ENCODE data around the gene SLC9A9. TPM values are rescaled to one million over a fixed set of nuclear protein-coding genes. Genes with fewer than 3 reads are reported as not detected.

SLC9A9 gene
- total RNA-seq, 2 donors from 2014 or later, result 29.6 to 60.1 TPM

GRCh38 chr3:143249014-143249413 lies 599.3 kb downstream of the SLC9A9 start:
- H3K36me3 ChIP-seq, result no peaks in the 10 kb centered on the region
- ATAC-seq (ENCODE audit: insufficient number of reproducible peaks, low FRiP score, low read depth), result no peak
- no peaks in the 10 kb centered on the region for H3K9me3 ChIP-seq
- no peaks in the 10 kb centered on the region for H3K4me1 ChIP-seq (ENCODE audit: control insufficient read depth in 1 of 2, low read depth in 2 of 2)
- no peak for TF ChIP-seq CTCF (IDR thresholded peaks at IDR 0.05)
- H3K4me3 ChIP-seq, result no peak overlapping the region
- DNase-seq (ENCODE audit: low spot score), result no peak
- H3K27me3 ChIP-seq (replicated peaks; ENCODE audit: insufficient read depth), result no peaks in the 10 kb centered on the region
- no peak overlapping the region for H3K27ac ChIP-seq

GRCh38 chr3:143247073-143247472 lies 601.2 kb downstream of the SLC9A9 start:
- H3K27ac ChIP-seq, result no peak overlapping the region
- no peak overlapping the region for H3K4me3 ChIP-seq
- H3K36me3 ChIP-seq, result no peaks in the 10 kb centered on the region
- DNase-seq (ENCODE audit: low spot score) (no peak), ATAC-seq (ENCODE audit: insufficient number of reproducible peaks, low FRiP score, low read depth) (no peak)
- no peaks in the 10 kb centered on the region for H3K27me3 ChIP-seq (replicated peaks; ENCODE audit: insufficient read depth)
- H3K9me3 ChIP-seq, result no peaks in the 10 kb centered on the region
- H3K4me1 ChIP-seq (ENCODE audit: control insufficient read depth in 1 of 2, low read depth in 2 of 2), result peaks cover 0 to 2% of the 10 kb centered on the region in 2 donors
- no peak for TF ChIP-seq CTCF (IDR thresholded peaks at IDR 0.05)

DNA sequence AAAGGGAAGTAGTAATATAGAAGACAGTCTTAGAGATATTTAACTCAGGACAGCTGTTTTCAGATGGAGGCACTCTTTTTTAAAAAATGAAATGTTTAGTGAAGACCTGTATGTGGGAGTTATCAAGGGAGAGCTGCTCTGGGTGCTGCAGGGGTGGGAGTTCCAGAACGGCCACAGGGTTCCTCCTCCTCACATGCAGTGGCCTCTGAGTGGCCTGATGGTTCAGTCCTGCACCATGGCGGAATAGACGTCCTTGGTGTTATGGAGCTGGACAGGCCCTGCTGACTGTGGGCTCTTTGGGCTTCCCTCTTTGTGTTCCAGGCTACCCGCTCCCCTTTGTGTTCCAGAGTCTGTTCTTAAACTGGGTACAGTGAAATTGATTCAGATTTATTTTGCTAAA lies 602.6 kb downstream of the SLC9A9 start:
- H3K9me3 ChIP-seq, result no peaks in the 10 kb centered on the region
- peaks cover 7 to 15% of the 10 kb centered on the region in 2 donors for H3K4me1 ChIP-seq (ENCODE audit: control insufficient read depth in 1 of 2, low read depth in 2 of 2)
- ATAC-seq (ENCODE audit: insufficient number of reproducible peaks, low FRiP score, low read depth) (no peak), DNase-seq (ENCODE audit: low spot score) (no peak)
- no peaks in the 10 kb centered on the region for H3K27me3 ChIP-seq (replicated peaks; ENCODE audit: insufficient read depth)
- H3K4me3 ChIP-seq, result no peak overlapping the region
- TF ChIP-seq CTCF (IDR thresholded peaks at IDR 0.05), result no peak
- no peaks in the 10 kb centered on the region for H3K36me3 ChIP-seq
- no peak overlapping the region for H3K27ac ChIP-seq

DNA sequence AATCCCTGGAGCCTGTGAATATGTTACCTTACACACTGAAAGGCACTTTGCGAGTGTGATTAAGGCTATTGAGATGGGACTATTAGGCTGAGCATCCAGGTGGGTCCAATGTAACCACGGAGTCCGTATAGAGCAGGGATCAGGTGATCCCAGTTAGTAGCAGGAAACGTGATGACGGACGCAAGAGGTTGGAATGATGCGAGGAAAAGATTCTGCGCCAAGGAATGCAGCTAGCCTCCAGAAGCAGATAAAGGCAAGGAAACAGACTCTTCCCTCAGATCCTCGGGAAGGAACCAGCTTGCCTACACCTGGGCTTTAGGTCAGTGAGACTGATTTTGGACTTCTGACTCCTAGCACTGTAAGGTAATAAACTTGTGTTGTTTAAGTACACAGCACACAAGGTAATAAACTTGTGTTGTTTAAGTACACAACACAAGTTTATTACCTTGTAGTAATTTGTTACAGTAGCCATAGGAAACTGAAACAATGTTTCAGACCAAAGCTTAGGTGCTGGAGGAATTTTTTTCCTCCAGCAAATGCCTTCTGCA lies 603.7 kb downstream of the SLC9A9 start:
- Histone ChIP-seq H3K4me3 (no peak overlapping the region), H3K27me3 (replicated peaks; ENCODE audit: insufficient read depth) (no peaks in the 10 kb centered on the region), H3K4me1 (ENCODE audit: control insufficient read depth in 1 of 2, low read depth in 2 of 2) (peaks cover 7 to 15% of the 10 kb centered on the region in 2 donors), H3K27ac (no peak overlapping the region), H3K9me3 (no peaks in the 10 kb centered on the region), H3K36me3 (no peaks in the 10 kb centered on the region)
- TF ChIP-seq CTCF (IDR thresholded peaks at IDR 0.05), result no peak
- ATAC-seq (ENCODE audit: insufficient number of reproducible peaks, low FRiP score, low read depth) (no peak), DNase-seq (ENCODE audit: low spot score) (no peak)

DNA sequence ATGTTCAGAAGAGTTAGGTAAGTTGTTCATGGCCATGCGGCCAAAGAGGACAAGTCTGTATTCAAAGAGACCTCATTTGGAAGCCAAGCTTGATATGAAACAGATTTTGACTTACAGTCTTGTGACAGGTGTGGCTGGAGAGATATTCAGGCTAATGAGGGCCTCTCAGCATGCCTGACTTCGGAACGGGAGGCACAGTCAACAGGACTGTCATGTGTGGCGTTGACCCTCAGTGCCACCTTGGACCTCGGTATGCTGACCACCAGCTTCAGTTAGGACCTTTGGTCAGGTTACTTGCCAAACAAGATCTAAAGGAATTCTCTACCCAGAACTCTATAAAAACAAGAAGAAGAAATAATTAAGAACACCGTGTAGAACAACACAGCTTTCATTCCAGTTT lies 604.6 kb downstream of the SLC9A9 start:
- Histone ChIP-seq H3K4me1 (ENCODE audit: control insufficient read depth in 1 of 2, low read depth in 2 of 2) (peaks cover 7 to 15% of the 10 kb centered on the region in 2 donors), H3K36me3 (no peaks in the 10 kb centered on the region), H3K27ac (no peak overlapping the region), H3K27me3 (replicated peaks; ENCODE audit: insufficient read depth) (no peaks in the 10 kb centered on the region), H3K4me3 (no peak overlapping the region), H3K9me3 (no peaks in the 10 kb centered on the region)
- no peak for ATAC-seq (ENCODE audit: insufficient number of reproducible peaks, low FRiP score, low read depth)
- no peak for TF ChIP-seq CTCF (IDR thresholded peaks at IDR 0.05)
- no peak for DNase-seq (ENCODE audit: low spot score)
